T-cell (primary cell): ENCODE measurements around the gene SLC25A28. TPM values are rescaled to one million over a fixed set of nuclear protein-coding genes. Genes with fewer than 3 reads are reported as not detected.
A peak's percentile ranks its signal among the peaks of the same experiment; 100 is the strongest.

ENCODE experiments used
- ATAC-seq, 4 experiments: fragments of 200-7000 bp in 3 of 4; fragments of 150-1000 bp in 1 of 4; cut with Tn5 transposase; replicated peaks in 1 of 4; 1 replicate in 3 of 4; 2 replicates in 1 of 4; pipeline ENCODE4 v1.10.0; 2021; ENCODE audit warnings: moderate library complexity in 3 of 4, mild to moderate bottlenecking in 2 of 4, moderate number of reproducible peaks in 1 of 4
- CTCF ChIA-PET, 2 donors: fragments of 300-600 bp; sonication (Branson Sonifier 250); formaldehyde crosslinking; loops; one replicate each; lab custom pipeline; 2022; ENCODE audit warnings: antibody characterized with exemption in 2 of 2; lab: Charles Lee
- POLR2A ChIA-PET, 2 donors: fragments of 300-600 bp; sonication (Branson Sonifier 250); formaldehyde crosslinking; loops; one replicate each; lab custom pipeline; 2022; ENCODE audit warnings: antibody characterized with exemption in 2 of 2; lab: Charles Lee
- DNase-seq, 35 experiments: peaks; one replicate each; pipeline versions ENCODE4 v3.0.0 to v3.0.0-alpha.2; 2013 to 2023
- H3K27ac ChIP-seq: one replicate; pipeline ENCODE4 v1.5.1; 2013; ENCODE audit warnings: low read length
- H3K27me3 ChIP-seq, 2 experiments: replicated peaks in 1 of 2; 1 replicate in 1 of 2; 2 replicates in 1 of 2; pipeline versions ENCODE4 v1.6.1 to v1.7.0; 2013; ENCODE audit warnings: low read length in 1 of 2, mixed read lengths in 1 of 2; ENCODE audit not compliant: control insufficient read depth in 2 of 2, insufficient read depth in 2 of 2; ENCODE audit errors: extremely low read depth in 1 of 2
- H3K36me3 ChIP-seq, 2 donors: 1 replicate in 1 of 2; 2 replicates in 1 of 2; pipeline versions ENCODE4 v1.6.1 to v1.7.0; 2013; ENCODE audit warnings: low read length in 1 of 2; ENCODE audit not compliant: control insufficient read depth in 2 of 2, insufficient read depth in 1 of 2; ENCODE audit errors: extremely low read depth in 1 of 2
- H3K4me1 ChIP-seq, 2 experiments: 1 replicate in 1 of 2; 2 replicates in 1 of 2; pipeline versions ENCODE4 v1.6.1 to v1.7.0; 2013; ENCODE audit warnings: low read length in 2 of 2, mixed read lengths in 1 of 2; ENCODE audit not compliant: insufficient read depth in 2 of 2, control insufficient read depth in 1 of 2; ENCODE audit errors: extremely low read depth in 1 of 2
- H3K4me3 ChIP-seq, 2 donors: 1 replicate in 1 of 2; 2 replicates in 1 of 2; pipeline versions ENCODE4 v1.5.1 to v1.7.0; 2013; ENCODE audit warnings: mild to moderate bottlenecking in 2 of 2, low read length in 1 of 2, moderate library complexity in 1 of 2; ENCODE audit not compliant: control insufficient read depth in 1 of 2; ENCODE audit errors: extremely low read depth in 1 of 2
- H3K9me3 ChIP-seq: 2 replicates; pipeline ENCODE4 v1.7.0; 2013
- H3K27ac Mint-ChIP-seq, 2 donors: one replicate each; pipeline ENCODE4 v1.8.0; 2020 to 2021; ENCODE audit warnings: mild to moderate bottlenecking in 2 of 2, mixed read lengths in 2 of 2
- H3K27me3 Mint-ChIP-seq, 2 donors: one replicate each; pipeline ENCODE4 v1.8.0; 2021 to 2022; ENCODE audit warnings: mixed read lengths in 2 of 2
- H3K36me3 Mint-ChIP-seq: one replicate; pipeline ENCODE4 v1.8.0; 2021; ENCODE audit warnings: mixed read lengths
- H3K4me1 Mint-ChIP-seq, 3 donors: one replicate each; pipeline ENCODE4 v1.8.0; 2020 to 2022; ENCODE audit warnings: mixed read lengths in 3 of 3, mild to moderate bottlenecking in 1 of 3
- H3K4me3 Mint-ChIP-seq, 3 donors: one replicate each; pipeline ENCODE4 v1.8.0; 2020 to 2022; ENCODE audit warnings: mild to moderate bottlenecking in 3 of 3, mixed read lengths in 3 of 3, moderate library complexity in 3 of 3
- H3K9me3 Mint-ChIP-seq, 3 donors: one replicate each; pipeline ENCODE4 v1.8.0; 2020 to 2022; ENCODE audit warnings: mixed read lengths in 3 of 3
- WGBS: methylation state at CpG from one replicate; pipeline ENCODE4 v1.1.5; 2013; ENCODE audit warnings: missing lambda C conversion rate; ENCODE audit not compliant: insufficient coverage; 5-methylcytosine and 5-hydroxymethylcytosine counted together
- total RNA-seq, 35 experiments: library from RNA in 6 of 35; stranded (reverse) in 6 of 35; fragments of 120-200 nt in 1 of 35; gene quantifications; one replicate each; pipeline versions ENCODE4 v1.2.1 to v1.2.4 and lab custom pipeline; 2013 to 2026

SLC25A28 gene
- total RNA-seq, 5 donors from 2014 or later (not counting 1 experiment from before 2014, with no cell fraction given): 78.9 to 90.4 (median 87.0) TPM

GRCh38 chr10:99659868-99660366, 39.7 kb upstream of the SLC25A28 start:
- Mint-ChIP-seq H3K4me1 (peaks cover 22 to 28% (median 22%) of the 10 kb centered on the region in 3 donors), H3K27me3 (peaks cover 11 to 15% of the 10 kb centered on the region in 2 donors), H3K36me3 (peaks cover 4% of the 10 kb centered on the region), H3K27ac (peak overlapping the region; percentile 17 to 74), H3K9me3 (no peaks in the 10 kb centered on the region), H3K4me3 (peak overlapping the region; percentile 85 to 90 (median 89))
- ATAC-seq: no peak
- peaks cover 3 to 7% of the 10 kb centered on the region in 2 experiments for H3K27me3 ChIP-seq
- peak in 5 of 35 experiments; percentile 0 to 7 (median 1) for DNase-seq
- POLR2A ChIA-PET: interaction anchor here in 1 of 2 donors (0.7 kb wide), 1 partner anchor 1918 kb away, joined by 5 read pairs; no protein-coding TSS in a partner anchor
- peak overlapping the region; percentile 79 to 83 for H3K4me3 ChIP-seq
- peaks cover 0 to 2% of the 10 kb centered on the region in 2 donors for H3K36me3 ChIP-seq
- H3K4me1 ChIP-seq: peaks cover 5 to 16% of the 10 kb centered on the region in 2 experiments
- 17% methylated on average over 8 of the region's 10 CpGs for WGBS
- H3K27ac ChIP-seq: no peak overlapping the region
- CTCF ChIA-PET: interaction anchor here in 1 of 2 donors (1.8 to 1.9 kb wide), 2 partner anchors 39 to 41 kb away, joined by 8 to 9 read pairs; partner anchors contain the start of gene SLC25A28
- no peaks in the 10 kb centered on the region for H3K9me3 ChIP-seq

GRCh38 chr10:99659031-99659867, 39.0 kb upstream of the SLC25A28 start, which contains the start of gene ENTPD7:
Gene ENTPD7, plus strand, starts transcription at chr10:99659509. Its CDS starts 448 bp downstream, at chr10:99659957.
- H3K27me3 ChIP-seq: peaks cover 3 to 7% of the 10 kb centered on the region in 2 experiments
- DNase-seq (peak; percentile 65 to 89 (median 77)), ATAC-seq (peak; percentile 98 to 99 (median 98))
- no peaks in the 10 kb centered on the region for H3K9me3 ChIP-seq
- Mint-ChIP-seq H3K4me3 (peak within 1 kb of the TSS; percentile 85 to 90 (median 89)), H3K27ac (peak within 1 kb of the TSS; percentile 65 to 80), H3K4me1 (peaks cover 22 to 28% (median 22%) of the 10 kb centered on the region in 3 donors), H3K36me3 (peaks cover 4% of the 10 kb centered on the region), H3K27me3 (peaks cover 11 to 17% of the 10 kb centered on the region in 2 donors), H3K9me3 (no peaks in the 10 kb centered on the region)
- no peaks in the 10 kb centered on the region for H3K36me3 ChIP-seq
- WGBS: under 1% methylated on average over 71 of the region's 71 CpGs
- CTCF ChIA-PET: interaction anchor here (0.6 to 1.9 kb wide), 4 partner anchors 24 to 46 kb away, joined by 3 to 9 read pairs (median 6); partner anchors contain the start of gene SLC25A28 (in 1 of the 2)
- H3K27ac ChIP-seq: no peak within 1 kb of the TSS
- POLR2A ChIA-PET: interaction anchor here in 1 of 2 donors (0.5 to 0.8 kb wide), 4 partner anchors 37 to 84 kb away, joined by 3 to 6 read pairs (median 3); partner anchors contain the start of genes COX15 and CUTC
- H3K4me3 ChIP-seq: peak within 1 kb of the TSS; percentile 79 to 83
- H3K4me1 ChIP-seq: peaks cover 5 to 16% of the 10 kb centered on the region in 2 experiments

- Mint-ChIP-seq H3K36me3 (peaks cover 1% of the 10 kb centered on the region), H3K4me3 (peak overlapping the region; percentile 85 to 90 (median 89))
- POLR2A ChIA-PET: interaction anchor here in 1 of 2 donors (0.6 to 0.8 kb wide), 3 partner anchors 42 to 85 kb away, joined by 3 read pairs; partner anchors contain the start of genes COX15 and CUTC
These were observed 38.4 kb upstream of the SLC25A28 start for GRCh38 chr10:99658622-99659030.

GRCh38 chr10:99656199-99657064, 36.2 kb upstream of the SLC25A28 start:
- Histone ChIP-seq H3K27ac (no peak overlapping the region), H3K4me1 (peaks cover 5 to 16% of the 10 kb centered on the region in 2 experiments), H3K9me3 (no peaks in the 10 kb centered on the region), H3K36me3 (no peaks in the 10 kb centered on the region), H3K27me3 (peaks cover 3 to 10% of the 10 kb centered on the region in 2 experiments), H3K4me3 (no peak overlapping the region)
- ChIA-PET POLR2A (no interaction called here), CTCF (no interaction called here)
- Mint-ChIP-seq H3K4me3 (no peak overlapping the region), H3K27ac (no peak overlapping the region), H3K36me3 (peaks cover 3% of the 10 kb centered on the region), H3K4me1 (peaks cover 20 to 24% (median 22%) of the 10 kb centered on the region in 3 donors), H3K27me3 (peaks cover 19 to 35% of the 10 kb centered on the region in 2 donors), H3K9me3 (no peaks in the 10 kb centered on the region)
- WGBS: 0% methylated on average over 1 of the region's 1 CpG
- no peak for ATAC-seq
- no peak for DNase-seq

More at GRCh38 chr10:99658622-99659030, 38.4 kb upstream of the SLC25A28 start:
- Mint-ChIP-seq H3K4me1 (peaks cover 21 to 25% (median 22%) of the 10 kb centered on the region in 3 donors), H3K27ac (peak overlapping the region; percentile 30 to 62), H3K9me3 (no peaks in the 10 kb centered on the region), H3K27me3 (peaks cover 12 to 23% of the 10 kb centered on the region in 2 donors)
- ATAC-seq (peak in 1 of 4 experiments; percentile 13), DNase-seq (peak in 21 of 35 experiments; percentile 1 to 41 (median 10))
- H3K27ac ChIP-seq: no peak overlapping the region
- peak overlapping the region; percentile 79 to 83 for H3K4me3 ChIP-seq
- no peaks in the 10 kb centered on the region for H3K36me3 ChIP-seq
- no peaks in the 10 kb centered on the region for H3K9me3 ChIP-seq
- peaks cover 5 to 16% of the 10 kb centered on the region in 2 experiments for H3K4me1 ChIP-seq
- CTCF ChIA-PET: interaction anchor here in 1 of 2 donors (0.7 to 1.9 kb wide), 3 partner anchors 24 to 40 kb away, joined by 4 to 9 read pairs (median 8); partner anchors contain the start of gene SLC25A28
- 26% methylated on average over 20 of the region's 24 CpGs for WGBS
- H3K27me3 ChIP-seq: peaks cover 3 to 7% of the 10 kb centered on the region in 2 experiments

- Histone ChIP-seq H3K36me3 (no peaks in the 10 kb centered on the region), H3K9me3 (no peaks in the 10 kb centered on the region), H3K27me3 (peaks cover 3 to 18% of the 10 kb centered on the region in 2 experiments), H3K4me1 (peaks cover 2 to 10% of the 10 kb centered on the region in 2 experiments), H3K27ac (no peak overlapping the region), H3K4me3 (no peak overlapping the region)
- H3K4me3 Mint-ChIP-seq: no peak overlapping the region
- ChIA-PET POLR2A (no interaction called here), CTCF (no interaction called here)
- peaks cover 6% of the 10 kb centered on the region for H3K36me3 Mint-ChIP-seq
- peaks cover 29 to 52% of the 10 kb centered on the region in 2 donors for H3K27me3 Mint-ChIP-seq
- ATAC-seq (no peak), DNase-seq (no peak)
- peaks cover 12 to 14% (median 13%) of the 10 kb centered on the region in 3 donors for H3K4me1 Mint-ChIP-seq
- H3K27ac Mint-ChIP-seq: no peak overlapping the region
- H3K9me3 Mint-ChIP-seq: no peaks in the 10 kb centered on the region
- WGBS: 85% methylated on average over 5 of the region's 9 CpGs
These were observed 34.3 kb upstream of the SLC25A28 start for GRCh38 chr10:99654390-99655175.
